Activated CD4-positive, alpha-beta T cell treated with anti-CD3 and anti-CD28 coated beads, Interleukin-2, amount 10 ng/mL, durations not matched to agents 7 days and 5 days (primary cell): ENCODE data around the gene CRYGS. TPM values are rescaled to one million over a fixed set of nuclear protein-coding genes. Genes with fewer than 3 reads are reported as not detected.
A peak's percentile ranks its signal among the peaks of the same experiment; 100 is the strongest.
"Not testable (repeated sequence)": the region's sequence is repeated elsewhere in the genome, so short reads cannot be mapped to it uniquely, and the experiment has no call there.

Experiments used
- CTCF ChIA-PET: fragments of 350-600 bp; sonication (Branson Sonifier 250); formaldehyde crosslinking; loops from one replicate; lab custom pipeline; 2021; ENCODE audit warnings: antibody characterized with exemption; lab: Charles Lee
- POLR2A ChIA-PET: fragments of 350-600 bp; sonication (Branson Sonifier 250); formaldehyde crosslinking; loops from one replicate; lab custom pipeline; 2021; ENCODE audit warnings: antibody characterized with exemption; lab: Charles Lee
- DNase-seq: peaks from one replicate; pipeline ENCODE4 v3.0.0-alpha.2; 2020
- H3K27ac Mint-ChIP-seq: one replicate; pipeline ENCODE4 v1.8.0; 2021; ENCODE audit warnings: mild to moderate bottlenecking, moderate library complexity, mixed read lengths
- H3K27me3 Mint-ChIP-seq: one replicate; pipeline ENCODE4 v1.8.0; 2021; ENCODE audit warnings: mixed read lengths
- H3K36me3 Mint-ChIP-seq: one replicate; pipeline ENCODE4 v1.8.0; 2021; ENCODE audit warnings: low read depth, mixed read lengths
- H3K4me1 Mint-ChIP-seq: one replicate; pipeline ENCODE4 v1.8.0; 2021; ENCODE audit warnings: mixed read lengths
- H3K4me3 Mint-ChIP-seq: one replicate; pipeline ENCODE4 v1.8.0; 2021; ENCODE audit warnings: mild to moderate bottlenecking, moderate library complexity, mixed read lengths
- H3K9me3 Mint-ChIP-seq: one replicate; pipeline ENCODE4 v1.8.0; 2021; ENCODE audit warnings: mixed read lengths
- total RNA-seq, 2 experiments: library from RNA; stranded (reverse); gene quantifications; one replicate each; pipeline ENCODE4 v1.2.3, GENCODE V29; 2021

CRYGS gene
- total RNA-seq, 2 experiments from 2014 or later = 4.5 to 5.7 TPM

- POLR2A ChIA-PET = no interaction called here
These were observed 5.3 kb upstream of the CRYGS start for GRCh38 chr3:186549497-186549896.

GRCh38 chr3:186540835-186541226 lies 3.3 kb downstream of the CRYGS start:
- peaks cover 3% of the 10 kb centered on the region for H3K36me3 Mint-ChIP-seq
- H3K27ac Mint-ChIP-seq = no peak overlapping the region
- no peak for DNase-seq
- POLR2A ChIA-PET = interaction anchor here (0.7 kb wide), 1 partner anchor 264 kb away, joined by 3 read pairs; no protein-coding TSS in a partner anchor
- peaks cover 16% of the 10 kb centered on the region for H3K4me1 Mint-ChIP-seq
- no peak overlapping the region for H3K4me3 Mint-ChIP-seq
- CTCF ChIA-PET = interaction anchor here (1.0 to 4.7 kb wide), 21 partner anchors 8 to 597 kb away, joined by 3 to 40 read pairs (median 5); partner anchors contain the start of gene DNAJB11
- no peaks in the 10 kb centered on the region for H3K27me3 Mint-ChIP-seq
- no peaks in the 10 kb centered on the region for H3K9me3 Mint-ChIP-seq

More at GRCh38 chr3:186549497-186549896, 5.3 kb upstream of the CRYGS start:
- Mint-ChIP-seq H3K4me1 (no peaks in the 10 kb centered on the region), H3K27ac (no peak overlapping the region), H3K36me3 (peaks cover 17% of the 10 kb centered on the region), H3K27me3 (no peaks in the 10 kb centered on the region), H3K4me3 (no peak overlapping the region), H3K9me3 (no peaks in the 10 kb centered on the region)
- DNase-seq = no peak
- CTCF ChIA-PET = interaction anchor here (1.0 to 1.5 kb wide), 3 partner anchors 9 to 67 kb away, joined by 3 to 4 read pairs (median 3); no protein-coding TSS in a partner anchor

GRCh38 chr3:186540221-186540834 lies 3.9 kb downstream of the CRYGS start:
- H3K4me1 Mint-ChIP-seq = peaks cover 19% of the 10 kb centered on the region
- H3K36me3 Mint-ChIP-seq = peaks cover 3% of the 10 kb centered on the region
- no peaks in the 10 kb centered on the region for H3K9me3 Mint-ChIP-seq

GRCh38 chr3:186538779-186539178 lies 5.4 kb downstream of the CRYGS start:
- H3K27ac Mint-ChIP-seq = no peak overlapping the region
- H3K4me3 Mint-ChIP-seq = no peak overlapping the region
- peaks cover 34% of the 10 kb centered on the region for H3K4me1 Mint-ChIP-seq

More at GRCh38 chr3:186540221-186540834, 3.9 kb downstream of the CRYGS start:
- ChIA-PET CTCF (interaction anchor here (0.6 to 4.7 kb wide), 31 partner anchors 8 to 597 kb away, joined by 3 to 40 read pairs (median 4); partner anchors contain the start of gene DNAJB11), POLR2A (interaction anchor here (0.6 to 0.7 kb wide), 2 partner anchors 264 to 595 kb away, joined by 3 to 4 read pairs; no protein-coding TSS in a partner anchor)
- DNase-seq = peak; percentile 87
- H3K27me3 Mint-ChIP-seq = no peaks in the 10 kb centered on the region
- no peak overlapping the region for H3K4me3 Mint-ChIP-seq
- H3K27ac Mint-ChIP-seq = no peak overlapping the region

GRCh38 chr3:186536883-186537844 lies 7.0 kb downstream of the CRYGS start:
- no peaks in the 10 kb centered on the region for H3K27me3 Mint-ChIP-seq
- H3K36me3 Mint-ChIP-seq = no peaks in the 10 kb centered on the region
- no peak overlapping the region for H3K4me3 Mint-ChIP-seq
- H3K9me3 Mint-ChIP-seq = no peaks in the 10 kb centered on the region
- no peak overlapping the region for H3K27ac Mint-ChIP-seq
- DNase-seq = no peak
- peaks cover 41% of the 10 kb centered on the region for H3K4me1 Mint-ChIP-seq
- CTCF ChIA-PET = interaction anchor here (0.7 to 1.6 kb wide), 6 partner anchors 11 to 295 kb away, joined by 3 to 7 read pairs (median 4); no protein-coding TSS in a partner anchor
- POLR2A ChIA-PET = no interaction called here

More at GRCh38 chr3:186538779-186539178, 5.4 kb downstream of the CRYGS start:
- CTCF ChIA-PET = interaction anchor here (0.9 to 4.7 kb wide), 7 partner anchors 13 to 556 kb away, joined by 3 to 40 read pairs (median 4); no protein-coding TSS in a partner anchor
- Mint-ChIP-seq H3K36me3 (no peaks in the 10 kb centered on the region), H3K9me3 (no peaks in the 10 kb centered on the region), H3K27me3 (no peaks in the 10 kb centered on the region)
- DNase-seq = no peak
- POLR2A ChIA-PET = no interaction called here

GRCh38 chr3:186534113-186534669 lies 10.0 kb downstream of the CRYGS start:
- ChIA-PET POLR2A (interaction anchor here (0.7 kb wide), 1 partner anchor 30 kb away, joined by 4 read pairs; no protein-coding TSS in a partner anchor), CTCF (interaction anchor here (0.7 to 2.5 kb wide), 7 partner anchors 15 to 591 kb away, joined by 3 to 7 read pairs (median 3); no protein-coding TSS in a partner anchor)
- H3K27ac Mint-ChIP-seq = peak overlapping the region; percentile 0
- no peaks in the 10 kb centered on the region for H3K27me3 Mint-ChIP-seq
- H3K4me1 Mint-ChIP-seq = peaks cover 35% of the 10 kb centered on the region
- H3K9me3 Mint-ChIP-seq = peaks cover 2% of the 10 kb centered on the region
- DNase-seq = peak; percentile 51
- peaks cover 4% of the 10 kb centered on the region for H3K36me3 Mint-ChIP-seq
- no peak overlapping the region for H3K4me3 Mint-ChIP-seq

- POLR2A ChIA-PET = no interaction called here
- Mint-ChIP-seq H3K27me3 (no peaks in the 10 kb centered on the region), H3K36me3 (peaks cover 4% of the 10 kb centered on the region), H3K27ac (no peak overlapping the region), H3K4me3 (no peak overlapping the region), H3K9me3 (peaks cover 2% of the 10 kb centered on the region), H3K4me1 (peaks cover 41% of the 10 kb centered on the region)
- CTCF ChIA-PET = interaction anchor here (0.7 to 1.1 kb wide), 2 partner anchors 9 to 11 kb away, joined by 3 to 7 read pairs; no protein-coding TSS in a partner anchor
- DNase-seq = no peak
These were observed 11.5 kb downstream of the CRYGS start for GRCh38 chr3:186532598-186533072.

- H3K27ac Mint-ChIP-seq, CTCF ChIA-PET, POLR2A ChIA-PET, H3K27me3 Mint-ChIP-seq, H3K4me3 Mint-ChIP-seq, H3K36me3 Mint-ChIP-seq, DNase-seq, H3K9me3 Mint-ChIP-seq: not testable (repeated sequence)
- H3K4me1 Mint-ChIP-seq = peaks cover 38% of the 10 kb centered on the region
These were observed 12.5 kb downstream of the CRYGS start for GRCh38 chr3:186531694-186532093.

- Mint-ChIP-seq H3K9me3 (peaks cover 2% of the 10 kb centered on the region), H3K4me1 (peaks cover 32% of the 10 kb centered on the region)
- POLR2A ChIA-PET = no interaction called here
These were observed 13.8 kb downstream of the CRYGS start for GRCh38 chr3:186530415-186530814.

GRCh38 chr3:186529201-186529999 lies 14.8 kb downstream of the CRYGS start:
- no peaks in the 10 kb centered on the region for H3K27me3 Mint-ChIP-seq
- peaks cover 4% of the 10 kb centered on the region for H3K36me3 Mint-ChIP-seq
- H3K9me3 Mint-ChIP-seq = peaks cover 2% of the 10 kb centered on the region
- no peak overlapping the region for H3K4me3 Mint-ChIP-seq
- H3K4me1 Mint-ChIP-seq = peaks cover 23% of the 10 kb centered on the region
- no peak overlapping the region for H3K27ac Mint-ChIP-seq
- no peak for DNase-seq
- CTCF ChIA-PET = interaction anchor here (0.6 to 2.0 kb wide), 5 partner anchors 10 to 610 kb away, joined by 3 to 12 read pairs (median 3); partner anchors contain the start of gene RPL39L
- POLR2A ChIA-PET = no interaction called here

More at GRCh38 chr3:186530415-186530814, 13.8 kb downstream of the CRYGS start:
- CTCF ChIA-PET = interaction anchor here (0.6 kb wide), 1 partner anchor 11 kb away, joined by 3 read pairs; no protein-coding TSS in a partner anchor
- Mint-ChIP-seq H3K4me3 (no peak overlapping the region), H3K27me3 (no peaks in the 10 kb centered on the region), H3K27ac (no peak overlapping the region), H3K36me3 (peaks cover 4% of the 10 kb centered on the region)
- DNase-seq = no peak

GRCh38 chr3:186526256-186526606 lies 17.9 kb downstream of the CRYGS start:
- Mint-ChIP-seq H3K27ac (no peak overlapping the region), H3K4me1 (peaks cover 21% of the 10 kb centered on the region)
- no peak for DNase-seq

More at GRCh38 chr3:186526256-186526606, 17.9 kb downstream of the CRYGS start:
- ChIA-PET POLR2A (no interaction called here), CTCF (interaction anchor here (0.6 to 2.1 kb wide), 6 partner anchors 10 to 32 kb away, joined by 3 to 7 read pairs (median 5); no protein-coding TSS in a partner anchor)
- Mint-ChIP-seq H3K4me3 (no peak overlapping the region), H3K36me3 (no peaks in the 10 kb centered on the region), H3K27me3 (no peaks in the 10 kb centered on the region), H3K9me3 (no peaks in the 10 kb centered on the region)
